Sciatic nerve (tissue), 2 donors: ENCODE results near the gene PPP2R2D. TPM values are rescaled to one million over a fixed set of nuclear protein-coding genes. Genes with fewer than 3 reads are reported as not detected.
"Not testable (repeated sequence)": the region's sequence is repeated elsewhere in the genome, so short reads cannot be mapped to it uniquely, and the experiment has no call there.

Source experiments
- ATAC-seq: fragments of 200-7000 bp; cut with Tn5 transposase; one replicate; pipeline ENCODE4 v1.9.1; 2020; ENCODE audit warnings: mild to moderate bottlenecking, moderate library complexity
- DNase-seq: peaks from one replicate; pipeline ENCODE4 v3.0.0-alpha.2; 2020; ENCODE audit warnings: low spot score
- intact Hi-C: fragments of 100-400 bp; cut with DNase I; formaldehyde crosslinking; loops from one replicate; pipeline ENCODE4 v1.14.2; 2022
- total RNA-seq: library from RNA; stranded (reverse); fragmentation: NEBNext Ultra II Directional; extraction: Animal tissue kit (Norgen Biotek cat#: 25700); gene quantifications from one replicate; pipeline ENCODE4 v1.2.1, GENCODE V29; 2021
- donor health status: DM: no; HTN: no; CAD: no.
- donor health status: DM: no; HTN: no; CAD: no.

The PPP2R2D gene
- total RNA-seq, 1 donor from 2014 or later: 30.1 TPM

GRCh38 chr10:131979336-131979735 lies 78.5 kb downstream of the PPP2R2D start:
- DNase-seq (peak; percentile 30), ATAC-seq (no peak)
- intact Hi-C loops: no loop called here

- intact Hi-C loops: no loop called here
- DNase-seq: peak; percentile 66
- peak; percentile 54 for ATAC-seq
Observed at GRCh38 chr10:131979821-131980270, 79.0 kb downstream of the PPP2R2D start.

DNA sequence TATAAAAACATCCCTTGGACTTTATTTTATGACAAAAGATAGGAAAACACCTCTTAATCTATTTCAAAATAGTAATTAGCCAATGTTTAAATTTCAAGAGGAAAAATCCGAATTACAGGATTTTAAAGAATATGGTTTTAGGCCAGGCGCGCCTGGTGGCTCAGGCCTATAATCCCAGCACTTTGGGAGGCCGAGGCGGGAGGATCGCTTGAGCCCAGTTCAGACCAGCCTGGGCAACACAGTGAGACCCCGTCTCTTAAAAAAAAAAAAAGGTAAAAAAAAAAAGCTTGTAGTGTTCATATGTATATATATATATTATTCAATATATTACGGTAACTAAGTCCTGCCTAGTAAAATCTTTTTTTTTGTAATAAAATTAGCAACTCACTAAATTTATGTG lies 79.5 kb downstream of the PPP2R2D start:
- DNase-seq (no peak), ATAC-seq (no peak)
- intact Hi-C loops: no loop called here

DNA sequence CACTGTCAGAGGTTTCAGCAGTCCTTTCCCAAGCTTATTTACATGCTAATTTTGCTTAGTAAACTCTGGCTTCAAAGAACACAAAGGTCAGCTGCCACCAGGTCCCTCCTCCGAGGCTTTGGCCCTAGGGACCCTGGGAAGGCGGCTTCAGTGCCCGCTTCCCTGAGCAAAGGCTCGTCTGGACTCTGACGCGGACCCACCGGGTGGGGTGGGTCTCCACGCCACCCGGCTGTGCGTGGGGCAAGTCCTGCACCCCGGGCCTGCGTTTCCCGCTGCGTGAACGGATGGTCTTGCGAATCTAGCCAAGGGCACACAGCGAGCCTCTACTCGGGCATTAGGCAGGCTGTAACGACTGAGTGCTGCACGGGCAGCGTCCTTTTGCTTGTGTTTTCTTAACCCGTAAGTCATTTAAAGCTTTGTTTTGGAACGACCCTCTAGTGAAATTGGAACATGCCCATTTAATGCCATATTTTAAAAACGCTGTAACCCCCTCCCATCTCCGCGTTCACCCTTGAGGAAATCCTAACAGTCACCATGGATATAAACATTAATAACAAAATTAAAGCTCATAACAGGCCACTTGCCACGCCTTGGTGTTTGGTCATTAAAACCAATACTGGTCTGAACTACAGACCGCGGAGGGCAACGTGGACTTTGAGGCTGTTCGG lies 80.1 kb downstream of the PPP2R2D start:
- ATAC-seq (peak; percentile 25), DNase-seq (peak; percentile 57)
- intact Hi-C loops: no loop called here

DNA sequence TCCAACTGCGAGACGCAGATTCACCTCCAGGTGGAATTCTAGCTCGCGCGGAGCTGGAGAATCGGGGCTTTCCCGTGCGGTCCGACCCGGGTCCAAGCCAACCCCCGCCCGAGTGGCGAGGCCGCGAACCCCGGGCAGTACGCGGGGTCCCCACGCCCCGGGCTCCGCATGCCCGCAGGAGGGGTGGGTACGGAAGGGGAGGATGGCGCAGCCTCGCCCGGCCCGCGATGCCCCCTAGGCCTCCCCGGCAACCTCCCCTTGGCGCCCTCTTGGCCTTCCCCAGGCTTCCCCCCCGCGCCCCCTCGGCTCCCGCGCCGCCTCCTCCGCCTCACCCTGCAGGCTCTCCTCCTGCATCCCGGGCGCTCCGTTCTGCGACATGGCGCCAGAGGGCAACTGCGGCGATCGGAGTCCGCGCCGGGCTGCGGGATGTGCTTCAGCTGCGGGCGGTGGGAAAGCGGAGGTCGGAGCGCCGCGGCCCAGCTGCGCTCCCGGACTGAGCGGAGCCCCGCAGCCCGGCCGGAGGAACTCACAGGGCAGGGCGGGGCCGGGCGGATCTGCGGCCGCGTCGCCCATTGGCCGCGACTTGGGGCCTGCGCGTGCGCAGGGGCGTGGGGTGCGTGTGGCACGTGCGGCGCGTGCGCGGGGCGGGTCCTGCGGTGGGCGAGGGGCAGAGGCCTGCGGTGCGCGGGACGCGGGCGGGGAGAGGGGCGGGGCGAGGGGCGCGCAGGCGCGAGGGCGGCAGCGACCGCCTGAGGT lies 80.8 kb downstream of the PPP2R2D start, which contains the start of gene BNIP3:
BNIP3 (minus strand) TSS at position 495 of the 756 bp plus-strand sequence; CDS start at position 378, 117 bp downstream.
- ATAC-seq (peak; percentile 98), DNase-seq (peak; percentile 97)
- intact Hi-C loops: no loop called here

DNA sequence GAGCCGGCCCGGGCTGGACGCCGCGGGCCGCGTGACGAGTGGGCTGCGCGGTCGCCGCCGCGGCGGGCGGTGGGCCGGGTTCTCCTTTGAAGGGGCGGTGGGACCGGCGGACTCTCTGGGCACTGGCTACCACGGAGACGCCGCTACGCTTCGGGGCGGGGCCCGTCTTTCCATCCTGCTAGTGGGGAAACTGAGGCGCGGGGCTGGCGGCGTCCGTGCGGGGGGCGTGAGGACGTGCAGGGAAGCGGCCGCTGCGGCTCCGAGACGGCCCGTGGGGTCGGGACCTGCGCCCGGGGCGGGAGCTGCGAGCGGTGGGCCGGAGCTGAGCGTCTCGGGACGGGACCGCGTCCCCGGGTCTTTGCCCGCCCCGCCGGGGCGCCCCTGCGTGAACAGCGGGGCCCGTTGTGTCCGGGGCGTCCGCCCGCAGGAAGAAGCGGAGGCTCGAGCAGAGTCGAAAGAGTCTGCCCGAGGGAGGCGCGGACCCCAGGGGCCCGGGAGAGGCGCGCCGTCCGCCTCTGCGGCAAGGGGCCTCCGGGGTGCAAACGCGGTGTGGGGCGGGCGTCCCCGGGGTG lies 81.5 kb downstream of the PPP2R2D start:
- intact Hi-C loops: no loop called here
- ATAC-seq (no peak), DNase-seq (no peak)

DNA sequence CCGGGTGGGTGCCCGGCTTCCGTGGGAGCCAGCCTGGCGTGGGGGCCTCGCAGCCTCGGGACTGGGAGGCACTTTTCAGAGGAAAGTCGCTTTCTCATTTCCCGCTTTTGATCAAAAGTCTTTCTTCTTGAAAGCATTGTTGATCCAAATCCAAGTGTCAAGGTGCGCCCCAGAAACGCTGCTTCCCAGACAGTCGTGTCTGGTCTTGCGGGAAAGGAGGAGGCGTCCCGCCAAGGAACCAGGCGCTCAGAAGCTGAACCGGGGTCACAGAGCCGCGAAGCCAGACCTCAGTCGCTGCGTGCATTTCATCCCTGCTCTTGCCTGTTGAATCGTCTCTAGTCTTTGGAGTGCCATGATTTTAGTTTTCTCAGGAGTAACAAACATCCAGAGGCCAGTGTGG lies 82.0 kb downstream of the PPP2R2D start:
- DNase-seq (no peak), ATAC-seq (no peak)
- intact Hi-C loops: no loop called here

GRCh38 chr10:131983780-131984179 lies 83.0 kb downstream of the PPP2R2D start:
- no peak for ATAC-seq
- intact Hi-C loops: no loop called here
- no peak for DNase-seq

GRCh38 chr10:131986851-131987250 lies 86.0 kb downstream of the PPP2R2D start:
- intact Hi-C loops, ATAC-seq, DNase-seq: not testable (repeated sequence)

DNA sequence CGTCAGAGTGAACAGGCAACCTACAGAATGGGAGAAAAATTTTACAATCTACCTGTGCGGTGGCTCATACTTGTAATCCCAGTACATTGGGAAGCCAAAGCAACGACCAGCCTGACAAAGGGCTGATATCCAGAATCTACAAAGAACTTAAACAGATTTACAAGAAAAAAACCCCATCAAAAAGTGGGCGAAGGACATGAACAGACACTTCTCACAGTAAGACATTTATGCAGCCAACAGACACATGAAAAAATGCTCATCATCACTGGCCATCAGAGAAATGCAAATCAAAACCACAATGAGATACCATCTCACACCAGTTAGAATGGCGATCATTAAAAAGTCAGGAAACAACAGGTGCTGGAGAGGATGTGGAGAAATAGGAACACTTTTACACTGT lies 86.5 kb downstream of the PPP2R2D start:
- intact Hi-C loops, ATAC-seq, DNase-seq: not testable (repeated sequence)

GRCh38 chr10:131987786-131988185 lies 87.0 kb downstream of the PPP2R2D start:
- DNase-seq, intact Hi-C loops, ATAC-seq: not testable (repeated sequence)

GRCh38 chr10:131991726-131992125 lies 90.9 kb downstream of the PPP2R2D start:
- intact Hi-C loops: no loop called here
- ATAC-seq (no peak), DNase-seq (no peak)

- intact Hi-C loops: no loop called here
- DNase-seq (no peak), ATAC-seq (no peak)
Observed at GRCh38 chr10:131993275-131993674, 92.5 kb downstream of the PPP2R2D start.

- ATAC-seq (no peak), DNase-seq (no peak)
- intact Hi-C loops: no loop called here
Observed at GRCh38 chr10:131994435-131994834, 93.6 kb downstream of the PPP2R2D start.

DNA sequence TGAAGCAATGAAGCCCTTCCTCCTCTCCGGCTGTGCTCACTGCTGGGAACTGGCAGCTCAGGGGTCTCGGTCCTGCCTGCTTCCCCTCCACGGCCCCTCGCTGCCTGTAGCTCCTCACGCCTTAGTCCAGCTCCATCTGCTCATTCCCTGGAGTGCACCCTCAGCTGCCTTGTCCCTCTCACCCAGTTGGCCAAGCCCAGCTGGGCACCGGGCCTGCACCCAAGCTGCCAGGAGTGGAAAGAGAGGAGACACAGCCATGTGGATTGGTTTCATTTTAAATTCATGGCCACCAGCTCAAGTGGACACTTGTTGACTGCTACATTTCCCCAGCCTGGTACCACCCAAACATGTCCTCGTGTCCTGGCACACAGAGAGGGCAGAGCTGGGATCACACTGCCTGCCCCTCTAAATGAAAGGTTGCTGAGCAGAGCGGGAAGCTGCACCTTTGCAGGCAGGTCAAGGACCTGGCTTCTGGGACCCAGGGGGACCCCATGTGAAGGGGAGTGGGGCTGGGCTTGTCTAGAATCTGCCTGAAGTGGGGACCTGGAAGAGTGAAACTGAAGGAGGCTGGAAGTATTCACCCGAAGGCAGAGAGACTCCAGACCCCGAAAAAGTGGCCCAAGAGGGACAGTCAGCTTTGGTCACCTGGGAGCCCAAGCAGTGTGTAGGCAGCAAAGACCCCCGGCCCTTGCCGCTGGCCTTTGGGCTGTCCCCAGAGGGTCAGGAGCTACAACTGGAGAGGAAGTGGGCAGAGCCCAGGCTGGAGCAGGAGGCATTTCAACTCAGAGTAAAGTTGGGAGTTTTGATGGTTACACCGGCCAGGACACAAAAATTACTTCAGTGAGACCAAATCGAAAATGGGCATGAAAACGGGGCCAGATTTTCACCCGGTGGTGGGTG lies 95.9 kb downstream of the PPP2R2D start:
- ATAC-seq: no peak

DNA sequence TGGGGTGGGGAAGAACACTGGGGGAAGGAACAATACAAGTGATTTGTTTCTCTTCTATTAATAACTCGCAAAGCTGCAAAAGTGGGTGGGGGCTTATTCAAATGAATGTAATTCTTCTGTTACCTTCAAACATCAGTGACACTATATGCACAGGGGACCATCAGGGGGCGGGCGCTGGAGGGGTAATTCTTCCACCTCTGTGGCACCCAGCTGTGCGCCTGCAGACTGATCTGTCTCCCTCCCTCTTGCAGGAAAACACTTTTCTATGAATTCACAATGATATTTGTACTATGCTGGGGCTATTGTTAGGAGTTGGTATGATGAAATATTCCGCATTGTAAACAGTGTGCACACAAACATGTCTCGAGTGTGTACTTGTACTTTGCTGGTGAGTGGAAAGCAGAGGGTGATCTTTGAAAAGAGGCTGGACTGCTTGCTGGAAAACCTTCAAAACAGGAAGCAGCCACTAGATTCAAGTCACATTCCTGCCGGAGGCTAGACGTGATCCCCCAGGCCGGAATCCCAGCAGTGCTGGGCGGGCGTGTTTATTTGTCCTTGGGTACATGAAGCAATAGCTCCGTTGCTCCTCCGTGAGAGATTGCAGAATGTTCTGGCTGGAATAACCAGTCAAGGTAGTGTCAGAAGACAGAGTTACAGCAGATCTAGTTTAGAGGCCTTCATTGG lies 96.7 kb downstream of the PPP2R2D start:
- intact Hi-C loops: no loop called here
- ATAC-seq (peak; percentile 96), DNase-seq (no peak)

More for the DNA sequence above, 95.9 kb downstream of the PPP2R2D start:
- intact Hi-C loops: no loop called here
- DNase-seq: no peak

DNA sequence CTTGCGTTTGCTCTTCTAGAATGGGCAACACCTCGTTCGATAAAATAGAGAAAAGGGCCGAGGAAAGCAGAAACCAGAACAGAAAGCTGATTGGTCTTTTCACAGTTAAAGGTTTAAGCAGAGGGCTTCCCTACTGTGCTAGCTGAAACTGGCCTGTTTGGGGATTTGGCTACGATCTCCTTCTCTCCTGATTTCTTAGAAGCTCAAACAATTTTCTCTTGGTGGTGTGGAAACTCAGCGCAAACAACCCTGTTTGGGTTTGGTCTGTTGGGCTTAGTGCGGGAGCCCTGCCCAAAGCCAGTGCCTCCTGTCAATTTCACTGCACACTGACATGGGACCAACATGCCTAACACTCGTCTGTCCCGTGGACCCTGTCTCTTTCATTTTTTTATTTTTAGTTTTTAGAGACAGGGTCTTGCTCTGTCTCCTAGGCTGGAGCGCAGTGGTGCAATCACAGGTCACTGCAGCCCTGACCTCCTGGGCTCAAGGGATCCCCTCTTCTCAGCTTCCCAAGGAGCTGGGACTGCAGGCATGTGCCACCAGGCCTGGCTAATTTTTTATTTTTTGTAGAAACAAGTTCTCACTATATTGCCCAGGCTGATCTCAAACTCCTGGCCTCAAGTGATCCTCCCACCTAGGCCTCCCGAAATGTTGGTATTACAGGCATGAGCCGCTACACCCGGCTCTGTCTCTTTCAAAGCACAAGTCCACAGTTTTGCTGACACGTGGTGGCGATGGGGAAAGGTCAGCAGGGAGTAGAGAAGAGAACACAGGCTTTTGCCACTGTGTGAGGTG lies 97.4 kb downstream of the PPP2R2D start:
- intact Hi-C loops: no loop called here
- ATAC-seq (peak; percentile 52), DNase-seq (no peak)
